Measurements from ENCODE around the gene C10orf90.

GRCh38 chr10:126439942-126440341, 230.6 kb downstream of the C10orf90 start:
- no peak for TF ChIP-seq TAF1 (IDR thresholded peaks at IDR 0.05; ENCODE audit: low read depth)
- TF ChIP-seq EP300 (IDR thresholded peaks at IDR 0.05; ENCODE audit: borderline replicate concordance), result no peak
- no peak for TF ChIP-seq TCF12 (IDR thresholded peaks at IDR 0.05; ENCODE audit: low read depth)
- no peak for TF ChIP-seq FOXM1 (IDR thresholded peaks at IDR 0.05; ENCODE audit: borderline replicate concordance, low read depth)
- TF ChIP-seq EGR1 (IDR thresholded peaks at IDR 0.05), result no peak
- no peak for TF ChIP-seq REST (IDR thresholded peaks at IDR 0.05; ENCODE audit: low read depth)
- TF ChIP-seq CEBPB (IDR thresholded peaks at IDR 0.05), result no peak
- no peak for TF ChIP-seq USF1 (IDR thresholded peaks at IDR 0.05)
- no peak for TF ChIP-seq YY1 (IDR thresholded peaks at IDR 0.05; ENCODE audit: low read depth)
- TF ChIP-seq RAD21 (IDR thresholded peaks at IDR 0.05; ENCODE audit: low read depth), result no peak

Data from Ishikawa (cell line).